Neuronal stem cell (in vitro differentiated cells): ENCODE measurements around the gene WFDC1.

Experiments
- DNase-seq: peaks from one replicate; pipeline ENCODE4 v3.0.0-alpha.2; 2013; ENCODE audit warnings: low spot score
- H2AFZ ChIP-seq: one replicate; pipeline ENCODE4 v1.6.1; 2013; ENCODE audit warnings: mild to moderate bottlenecking, low read length, inconsistent platforms
- H2AK5ac ChIP-seq: 2 replicates; pipeline ENCODE4 v1.6.1; 2013; ENCODE audit warnings: low read depth, mild to moderate bottlenecking, inconsistent platforms, low read length, moderate library complexity, mixed read lengths
- H2BK120ac ChIP-seq: 2 replicates; pipeline ENCODE4 v1.6.1; 2013; ENCODE audit warnings: low read depth, mild to moderate bottlenecking, inconsistent platforms, low read length, moderate library complexity, mixed read lengths
- H2BK12ac ChIP-seq: one replicate; pipeline ENCODE4 v1.6.1; 2013; ENCODE audit warnings: low read length, inconsistent platforms
- H2BK15ac ChIP-seq: 2 replicates; pipeline ENCODE4 v1.6.1; 2013; ENCODE audit warnings: mild to moderate bottlenecking, low read length, inconsistent platforms, mixed read lengths
- H2BK5ac ChIP-seq: one replicate; pipeline ENCODE4 v1.6.1; 2013; ENCODE audit warnings: inconsistent platforms, mild to moderate bottlenecking, low read length, moderate library complexity
- H3K14ac ChIP-seq: one replicate; pipeline ENCODE4 v1.6.1; 2013; ENCODE audit warnings: low read length, inconsistent platforms
- H3K18ac ChIP-seq: 2 replicates; pipeline ENCODE4 v1.6.1; 2013; ENCODE audit warnings: low read length, inconsistent platforms
- H3K23ac ChIP-seq: 2 replicates; pipeline ENCODE4 v1.6.1; 2013; ENCODE audit warnings: low read depth, mild to moderate bottlenecking, mixed read lengths, low read length, inconsistent platforms; ENCODE audit not compliant: poor library complexity
- H3K27ac ChIP-seq: replicated peaks from 3 replicates; pipeline ENCODE4 v1.5.1; 2013; ENCODE audit warnings: low read length, inconsistent platforms
- H3K27me3 ChIP-seq, 3 experiments: 2 replicates each; pipeline ENCODE4 v1.6.1; 2013; ENCODE audit warnings: low read length in 3 of 3, mild to moderate bottlenecking in 2 of 3, inconsistent platforms in 1 of 3, low read depth in 1 of 3, mixed read lengths in 1 of 3, moderate library complexity in 1 of 3; ENCODE audit not compliant: control insufficient read depth in 3 of 3, insufficient read depth in 3 of 3
- H3K36me3 ChIP-seq, 2 donors: replicated peaks in 1 of 2; 2 replicates each; pipeline ENCODE4 v1.6.1; 2013; ENCODE audit warnings: low read length in 2 of 2; ENCODE audit not compliant: control insufficient read depth in 2 of 2, insufficient read depth in 2 of 2
- H3K4ac ChIP-seq: 2 replicates; pipeline ENCODE4 v1.6.1; 2013; ENCODE audit warnings: inconsistent platforms, mild to moderate bottlenecking, low read length, moderate library complexity
- H3K4me1 ChIP-seq, 2 donors: 1 replicate in 1 of 2; 2 replicates in 1 of 2; pipeline ENCODE4 v1.6.1; 2013; ENCODE audit warnings: low read length in 2 of 2, low read depth in 1 of 2; ENCODE audit not compliant: control insufficient read depth in 2 of 2, insufficient read depth in 1 of 2
- H3K4me2 ChIP-seq: one replicate; pipeline ENCODE4 v1.6.1; 2013; ENCODE audit warnings: mild to moderate bottlenecking, low read length, inconsistent platforms; ENCODE audit not compliant: insufficient read depth, poor library complexity, severe bottlenecking
- H3K4me3 ChIP-seq, 2 donors: 2 replicates each; pipeline ENCODE4 v1.5.1; 2013; ENCODE audit warnings: low read length in 2 of 2, mild to moderate bottlenecking in 2 of 2, inconsistent platforms in 1 of 2, moderate library complexity in 1 of 2
- H3K79me1 ChIP-seq: one replicate; pipeline ENCODE4 v1.6.1; 2013; ENCODE audit warnings: low read depth, mild to moderate bottlenecking, inconsistent platforms, low read length, moderate library complexity
- H3K9ac ChIP-seq: one replicate; pipeline ENCODE4 v1.6.1; 2013; ENCODE audit warnings: mild to moderate bottlenecking, low read depth, low read length, inconsistent platforms; ENCODE audit not compliant: poor library complexity
- H3K9me3 ChIP-seq, 2 donors: replicated peaks in 1 of 2; 2 replicates each; pipeline versions ENCODE3 to v1.6.1; 2013; ENCODE audit warnings: low read length in 2 of 2, mild to moderate bottlenecking in 2 of 2, inconsistent platforms in 1 of 2, low read depth in 1 of 2, mixed read lengths in 1 of 2, moderate library complexity in 1 of 2; ENCODE audit not compliant: control insufficient read depth in 2 of 2, insufficient read depth in 1 of 2
- H4K8ac ChIP-seq: one replicate; pipeline ENCODE4 v1.6.1; 2013; ENCODE audit warnings: low read depth, mild to moderate bottlenecking, inconsistent platforms, low read length, moderate library complexity
- H4K91ac ChIP-seq: one replicate; pipeline ENCODE4 v1.6.1; 2013; ENCODE audit warnings: low read length, low read depth, mild to moderate bottlenecking, inconsistent platforms; ENCODE audit not compliant: poor library complexity
- WGBS, 2 donors: extraction: QIAGEN DNeasy Blood & Tissue Kit; methylation state at CpG; one replicate each; pipeline ENCODE4 v1.1.7; 2013; ENCODE audit warnings: missing lambda C conversion rate in 2 of 2, mixed read lengths in 1 of 2; ENCODE audit not compliant: insufficient read length in 2 of 2, insufficient replicate concordance in 1 of 2; ENCODE audit errors: extremely low coverage in 2 of 2; 5-methylcytosine and 5-hydroxymethylcytosine counted together

Gene WFDC1

DNA sequence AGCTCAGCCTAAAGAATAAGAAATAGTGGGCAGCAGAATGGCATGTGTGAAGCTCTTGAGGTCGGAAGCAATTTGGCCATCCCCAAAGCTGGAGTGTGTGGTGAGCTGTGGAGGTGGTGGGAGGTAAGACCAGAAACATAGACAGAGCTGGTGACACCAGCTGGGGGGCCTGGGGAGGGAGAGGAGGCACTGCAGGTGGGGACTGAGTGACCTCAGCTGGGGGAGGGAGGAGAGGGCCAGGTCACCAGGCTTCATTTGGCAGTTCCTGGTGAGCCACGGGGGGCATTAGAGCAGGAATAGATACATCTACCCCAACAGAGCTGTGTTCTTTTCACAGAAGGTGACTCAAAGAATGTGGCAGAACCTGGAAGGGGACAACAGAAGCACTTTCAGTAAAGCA, 31.9 kb downstream of the WFDC1 start:
- Histone ChIP-seq H4K8ac (no peak overlapping the region), H3K4me2 (no peak overlapping the region), H3K4me3 (no peak overlapping the region), H2BK5ac (no peak overlapping the region), H2AFZ (no peak overlapping the region), H2BK15ac (no peak overlapping the region), H3K27me3 (peaks cover 0 to 4% (median 0%) of the 10 kb centered on the region in 3 experiments), H3K4ac (no peak overlapping the region), H2AK5ac (peak overlapping the region; percentile 9), H3K4me1 (peaks cover 2 to 5% of the 10 kb centered on the region in 2 donors), H3K79me1 (no peaks in the 10 kb centered on the region), H2BK12ac (no peak overlapping the region), H3K23ac (no peak overlapping the region), H2BK120ac (no peak overlapping the region), H3K36me3 (no peaks in the 10 kb centered on the region), H3K9ac (no peak overlapping the region), H3K9me3 (peaks cover 0 to 4% of the 10 kb centered on the region in 2 donors), H3K18ac (peak overlapping the region; percentile 68), H4K91ac (no peak overlapping the region), H3K27ac (no peak overlapping the region), H3K14ac (no peak overlapping the region)
- no peak for DNase-seq
- no CpG with 5 or more reads among the region's 2 CpGs for WGBS, 2 donors

GRCh38 chr16:84327926-84328505, 33.3 kb downstream of the WFDC1 start:
- Histone ChIP-seq H4K91ac (no peak overlapping the region), H3K4me2 (no peak overlapping the region), H3K23ac (no peak overlapping the region), H3K4me3 (no peak overlapping the region), H2BK12ac (no peak overlapping the region), H3K36me3 (no peaks in the 10 kb centered on the region), H3K79me1 (no peaks in the 10 kb centered on the region), H3K9me3 (peaks cover 0 to 4% of the 10 kb centered on the region in 2 donors), H3K14ac (no peak overlapping the region), H3K18ac (peak overlapping the region; percentile 79), H2AK5ac (no peak overlapping the region), H2BK5ac (no peak overlapping the region), H3K4me1 (peaks cover 0 to 3% of the 10 kb centered on the region in 2 donors), H3K4ac (no peak overlapping the region), H2AFZ (no peak overlapping the region), H3K9ac (peak overlapping the region; percentile 5), H3K27ac (no peak overlapping the region), H2BK15ac (no peak overlapping the region), H4K8ac (no peak overlapping the region), H2BK120ac (no peak overlapping the region), H3K27me3 (peaks cover 0 to 4% (median 0%) of the 10 kb centered on the region in 3 experiments)
- WGBS, 2 donors = no CpG with 5 or more reads among the region's 13 CpGs
- DNase-seq = no peak

- H4K8ac ChIP-seq = no peak overlapping the region
- no peak overlapping the region for H2BK120ac ChIP-seq
- no peak overlapping the region for H2AK5ac ChIP-seq
- no peak overlapping the region for H3K27ac ChIP-seq
- H3K18ac ChIP-seq = no peak overlapping the region
- no peak overlapping the region for H2AFZ ChIP-seq
- H3K9me3 ChIP-seq = peaks cover 0 to 4% of the 10 kb centered on the region in 2 donors
- no peak overlapping the region for H3K4me3 ChIP-seq
- no peak overlapping the region for H2BK12ac ChIP-seq
- no peaks in the 10 kb centered on the region for H3K36me3 ChIP-seq
- H3K4me1 ChIP-seq = peaks cover 0 to 3% of the 10 kb centered on the region in 2 donors
- H2BK5ac ChIP-seq = no peak overlapping the region
- no peak overlapping the region for H3K23ac ChIP-seq
- no peak for DNase-seq
- H3K27me3 ChIP-seq = peaks cover 0 to 4% (median 0%) of the 10 kb centered on the region in 3 experiments
- H3K14ac ChIP-seq = no peak overlapping the region
- H2BK15ac ChIP-seq = no peak overlapping the region
- no peaks in the 10 kb centered on the region for H3K79me1 ChIP-seq
- no peak overlapping the region for H3K4me2 ChIP-seq
- WGBS, 2 donors = no CpG with 5 or more reads among the region's 8 CpGs
- no peak overlapping the region for H3K9ac ChIP-seq
- H4K91ac ChIP-seq = no peak overlapping the region
- H3K4ac ChIP-seq = no peak overlapping the region
These were observed 34.3 kb downstream of the WFDC1 start for GRCh38 chr16:84329016-84329415.

DNA sequence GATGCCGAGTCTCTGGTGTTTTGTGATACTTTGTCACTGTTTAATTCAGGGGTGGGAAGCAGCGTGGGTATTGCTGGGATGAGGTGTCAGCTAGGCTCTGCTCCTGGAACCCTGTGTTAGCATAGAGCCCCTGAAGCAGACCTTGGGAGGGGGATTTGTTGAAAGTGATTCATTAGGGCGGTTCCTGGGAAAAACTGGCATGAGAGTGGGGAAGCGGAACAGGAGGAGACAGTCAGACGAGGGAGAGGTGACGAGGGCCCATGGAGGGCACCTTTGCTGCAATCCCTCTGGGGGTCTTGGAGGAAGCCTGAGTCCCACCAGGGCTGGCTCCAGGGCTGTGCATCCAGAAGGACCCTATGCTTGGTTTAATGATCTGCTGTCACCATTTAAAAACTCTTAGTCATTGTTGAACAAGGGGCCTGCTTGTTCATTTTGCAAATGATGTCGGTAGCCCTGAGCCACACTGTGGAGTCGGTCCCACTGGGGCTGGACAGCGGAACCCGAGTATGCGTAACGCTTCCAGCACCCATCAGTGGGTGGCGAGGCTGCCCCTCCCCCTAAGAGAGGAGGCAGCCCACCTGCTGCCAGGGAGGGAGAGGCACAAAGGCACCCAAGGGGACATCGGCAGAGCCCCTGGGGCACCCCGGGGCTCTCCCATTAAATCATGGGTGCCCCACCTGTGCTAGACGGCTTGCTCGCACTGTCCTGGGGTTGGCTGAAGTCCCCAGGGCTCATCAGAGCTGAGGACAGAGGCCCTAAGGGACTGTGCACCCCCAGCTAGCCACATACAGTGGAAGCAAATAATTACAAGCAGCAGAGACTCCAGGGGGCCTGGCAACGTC, 35.4 kb downstream of the WFDC1 start:
- peaks cover 0 to 4% (median 0%) of the 10 kb centered on the region in 3 experiments for H3K27me3 ChIP-seq
- no peak overlapping the region for H3K27ac ChIP-seq
- peak overlapping the region; percentile 6 for H2BK120ac ChIP-seq
- H4K8ac ChIP-seq = no peak overlapping the region
- peaks cover 0 to 4% of the 10 kb centered on the region in 2 donors for H3K9me3 ChIP-seq
- peaks cover 0 to 3% of the 10 kb centered on the region in 2 donors for H3K4me1 ChIP-seq
- no peak overlapping the region for H2BK5ac ChIP-seq
- no peaks in the 10 kb centered on the region for H3K36me3 ChIP-seq
- no peak overlapping the region for H3K9ac ChIP-seq
- H2AFZ ChIP-seq = peak overlapping the region; percentile 46
- no peak overlapping the region for H3K4ac ChIP-seq
- H4K91ac ChIP-seq = no peak overlapping the region
- H3K4me3 ChIP-seq = no peak overlapping the region
- no peak for DNase-seq
- peak overlapping the region; percentile 10 for H2AK5ac ChIP-seq
- no peak overlapping the region for H3K4me2 ChIP-seq
- H2BK15ac ChIP-seq = no peak overlapping the region
- H3K18ac ChIP-seq = peak overlapping the region; percentile 61
- WGBS, 2 donors = no CpG with 5 or more reads among the region's 18 CpGs
- H3K23ac ChIP-seq = no peak overlapping the region
- no peak overlapping the region for H3K14ac ChIP-seq
- no peak overlapping the region for H2BK12ac ChIP-seq
- H3K79me1 ChIP-seq = no peaks in the 10 kb centered on the region
